MM.1S (cell line): ENCODE results near the gene HKDC1.

ENCODE experiments used
- CTCF ChIP-seq: fragments of 300-600 bp; sonication (generic); IDR thresholded peaks from 2 replicates; pipeline ENCODE4 v1.5.1; 2016; ENCODE audit warnings: antibody characterized with exemption, low read length, mixed read lengths
- EZH2phosphoT487 ChIP-seq: fragments of 300-600 bp; sonication (generic); IDR thresholded peaks from 2 replicates; pipeline ENCODE4 v1.6.1; 2018; ENCODE audit warnings: antibody characterized with exemption, low read length

- TF ChIP-seq CTCF (no peak), EZH2phosphoT487 (no peak)
Observed at GRCh38 chr10:69315610-69316312, 95.6 kb downstream of the HKDC1 start.
